Erythroblast (primary cell): ENCODE measurements around the gene PSG2.
"Not testable (repeated sequence)": the region's sequence is repeated elsewhere in the genome, so short reads cannot be mapped to it uniquely, and the experiment has no call there.

Source experiments
- GATA1 ChIP-seq: IDR thresholded peaks from 2 replicates; pipeline ENCODE4 v1.6.1; 2011; ENCODE audit warnings: low read depth, mild to moderate bottlenecking, control low read depth, low read length, moderate library complexity
- POLR2A ChIP-seq: IDR thresholded peaks from 2 replicates; pipeline ENCODE4 v1.6.1; 2011; ENCODE audit warnings: mild to moderate bottlenecking, low read length

- not testable (repeated sequence) for TF ChIP-seq POLR2A, GATA1
Observed at GRCh38 chr19:43058440-43058839, 24.1 kb downstream of the PSG2 start.
